NCI-H2196 (cell line): Measurements from ENCODE around the gene LARP1.
"Not testable (repeated sequence)": the region's sequence is repeated elsewhere in the genome, so short reads cannot be mapped to it uniquely, and the experiment has no call there.

Source experiments
- DNase-seq: peaks from one replicate; lab custom pipeline; 2025; ENCODE audit not compliant: unreplicated experiment; lab: John Stamatoyannopoulos, UW

Gene LARP1

GRCh38 chr5:154755361-154756008 lies at the start of gene LARP1:
Gene LARP1, plus strand, starts transcription at chr5:154755377. Its CDS starts 381 bp downstream, at chr5:154755758.
- DNase-seq: no peak

- DNase-seq: no peak
Measured at GRCh38 chr5:154706416-154706815, 48.8 kb upstream of the LARP1 start.

DNA sequence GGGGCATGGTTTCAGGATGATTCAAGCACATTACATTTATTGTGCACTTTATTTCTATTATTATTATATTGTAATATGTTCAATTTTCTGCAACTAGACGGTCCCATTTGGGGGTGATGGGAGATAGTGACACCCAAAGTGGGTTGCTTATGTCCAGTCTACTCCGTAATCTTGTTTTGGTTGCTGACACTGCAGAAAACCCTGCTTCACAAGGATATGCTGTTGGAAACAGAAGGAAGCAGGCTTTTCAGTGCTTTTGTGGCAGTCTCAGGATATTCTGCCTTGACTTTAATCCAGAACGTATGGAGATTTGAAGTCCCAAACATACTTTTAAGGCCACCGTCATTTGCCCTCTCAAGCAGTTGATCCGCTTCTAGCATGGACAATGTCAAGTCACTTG lies 47.5 kb upstream of the LARP1 start:
- no peak for DNase-seq

DNA sequence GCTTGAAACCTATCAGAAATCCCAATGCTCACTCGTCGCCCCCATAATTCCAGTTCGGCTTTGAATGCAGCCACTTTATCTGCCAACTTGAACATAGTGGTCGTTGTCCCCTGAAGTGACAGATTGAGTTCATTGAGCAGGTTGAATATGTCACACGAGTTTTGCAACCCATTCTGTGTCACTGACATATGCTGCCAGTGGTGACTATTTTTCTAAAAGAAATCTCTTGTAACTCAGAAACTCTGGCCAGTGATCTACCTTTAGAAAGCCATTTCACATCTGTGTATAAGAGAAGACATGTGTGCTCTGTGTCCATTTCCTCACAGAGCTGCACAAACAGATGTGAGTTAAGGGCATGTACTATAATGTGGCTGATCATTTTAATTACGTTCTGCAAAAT lies 47.0 kb upstream of the LARP1 start:
- DNase-seq: no peak

GRCh38 chr5:154708846-154709245 lies 46.3 kb upstream of the LARP1 start:
- no peak for DNase-seq

- DNase-seq: no peak
Measured at GRCh38 chr5:154709368-154710305, 45.5 kb upstream of the LARP1 start.

DNA sequence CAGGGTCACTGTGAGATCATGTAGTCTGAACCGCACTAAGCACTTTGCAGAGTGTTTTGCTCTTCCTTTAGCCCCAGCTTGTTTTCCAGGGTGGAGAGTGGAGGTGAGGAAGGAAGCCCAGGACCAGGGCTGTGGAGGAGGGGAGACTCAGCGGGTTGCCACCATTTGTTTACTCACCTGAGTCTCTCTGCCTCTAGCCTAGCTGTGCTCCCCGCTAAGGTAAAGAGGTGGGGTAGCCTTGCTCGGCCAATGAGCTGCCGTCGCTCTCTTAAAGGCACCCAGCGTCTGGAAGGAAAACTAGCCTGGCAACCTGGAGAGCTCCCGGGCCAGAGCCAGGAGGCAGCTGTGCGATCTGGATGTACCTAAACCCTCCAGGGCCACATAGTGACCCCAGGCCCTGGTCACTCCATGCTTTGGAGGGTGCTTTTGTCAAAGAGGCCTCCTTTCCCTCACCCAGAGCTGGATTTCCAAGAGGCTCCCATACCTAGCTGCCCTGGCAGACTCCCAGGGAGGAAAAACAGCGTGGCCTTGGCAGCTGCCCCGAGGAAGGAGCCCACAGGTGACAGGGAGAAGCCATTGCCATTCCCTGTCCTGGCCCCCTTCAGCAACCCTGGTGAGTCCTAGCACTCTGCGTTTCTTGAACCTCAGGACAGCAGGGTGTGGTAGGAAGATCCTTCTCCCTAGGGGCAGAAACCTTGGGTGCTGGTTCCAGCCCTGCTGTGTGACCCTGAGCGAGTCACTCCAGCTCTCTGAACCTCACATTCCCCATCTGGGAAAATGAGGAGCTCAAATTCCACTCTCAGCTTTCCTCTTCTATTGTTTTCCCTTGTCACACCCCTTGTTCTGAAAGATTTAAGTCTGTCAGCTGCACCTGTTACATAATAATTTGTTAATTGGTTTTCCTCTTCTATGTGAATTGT lies 42.4 kb upstream of the LARP1 start:
- peak; percentile 82 for DNase-seq

DNA sequence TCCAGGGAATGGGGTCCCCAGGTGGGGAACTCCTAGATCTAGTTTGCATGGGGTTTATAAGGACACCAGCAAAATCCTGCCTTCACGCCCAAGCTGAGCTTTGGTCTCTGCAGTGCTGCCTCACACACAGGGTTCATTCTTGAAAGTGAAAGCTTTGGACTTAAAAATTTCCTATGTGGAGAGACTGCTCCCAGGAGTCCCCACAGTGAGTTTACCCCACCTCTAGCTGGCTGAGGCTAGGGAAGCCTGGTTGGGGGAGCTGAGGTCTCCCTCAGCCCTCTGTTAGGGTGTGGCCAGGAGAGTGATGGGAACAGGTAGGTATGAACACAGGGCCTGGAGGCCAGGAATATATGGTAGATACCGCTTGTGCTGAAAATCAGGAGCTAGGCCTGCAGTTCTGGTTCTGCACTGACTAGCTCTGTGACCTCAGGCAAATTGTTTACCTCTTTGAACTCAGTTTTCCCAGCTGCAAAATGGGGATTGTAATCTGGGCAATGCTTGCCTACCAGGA lies 41.5 kb upstream of the LARP1 start:
- no peak for DNase-seq

- DNase-seq: peak; percentile 29
Measured at GRCh38 chr5:154714266-154714986, 40.8 kb upstream of the LARP1 start.

- DNase-seq: no peak
Measured at GRCh38 chr5:154721481-154722058, 33.6 kb upstream of the LARP1 start.

DNA sequence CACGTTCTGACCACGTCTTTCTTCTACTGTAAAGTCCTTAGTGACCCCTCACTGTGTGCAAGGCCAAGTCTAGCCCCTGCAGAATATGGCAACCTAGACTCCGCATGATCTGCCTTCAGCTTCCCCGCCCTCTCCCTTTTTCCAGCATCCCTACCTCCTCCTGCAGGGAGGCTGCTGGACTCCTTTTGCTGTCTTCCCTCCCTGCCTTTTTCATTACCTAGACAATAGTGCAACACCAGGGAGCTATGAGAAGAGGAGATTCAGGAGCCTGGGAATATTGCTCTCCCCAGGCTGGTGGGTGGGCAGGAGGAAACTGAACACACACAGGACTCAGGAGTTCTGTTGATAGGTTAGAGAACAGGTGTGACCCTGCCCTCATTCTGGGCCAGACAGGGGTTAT lies 33.1 kb upstream of the LARP1 start:
- no peak for DNase-seq

DNA sequence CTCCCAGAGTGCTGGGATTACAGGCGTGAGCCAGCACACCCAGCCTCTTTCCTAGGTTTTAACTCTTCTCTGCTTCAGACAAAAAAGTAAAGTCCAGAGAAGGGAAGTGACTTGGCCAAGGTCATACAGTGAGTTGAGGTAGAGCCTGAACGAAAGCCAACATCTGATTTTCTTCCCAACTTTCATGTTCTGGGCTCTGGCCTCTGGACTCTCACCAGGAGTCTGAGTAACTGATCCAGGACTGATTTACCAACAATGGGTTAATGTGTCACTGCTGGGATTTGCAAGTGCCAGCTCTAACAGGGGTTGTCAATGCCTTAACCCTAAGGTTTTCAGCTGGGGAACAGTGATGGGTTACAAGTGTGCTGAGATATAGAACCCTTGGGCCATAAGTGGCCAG lies 32.2 kb upstream of the LARP1 start:
- no peak for DNase-seq

DNA sequence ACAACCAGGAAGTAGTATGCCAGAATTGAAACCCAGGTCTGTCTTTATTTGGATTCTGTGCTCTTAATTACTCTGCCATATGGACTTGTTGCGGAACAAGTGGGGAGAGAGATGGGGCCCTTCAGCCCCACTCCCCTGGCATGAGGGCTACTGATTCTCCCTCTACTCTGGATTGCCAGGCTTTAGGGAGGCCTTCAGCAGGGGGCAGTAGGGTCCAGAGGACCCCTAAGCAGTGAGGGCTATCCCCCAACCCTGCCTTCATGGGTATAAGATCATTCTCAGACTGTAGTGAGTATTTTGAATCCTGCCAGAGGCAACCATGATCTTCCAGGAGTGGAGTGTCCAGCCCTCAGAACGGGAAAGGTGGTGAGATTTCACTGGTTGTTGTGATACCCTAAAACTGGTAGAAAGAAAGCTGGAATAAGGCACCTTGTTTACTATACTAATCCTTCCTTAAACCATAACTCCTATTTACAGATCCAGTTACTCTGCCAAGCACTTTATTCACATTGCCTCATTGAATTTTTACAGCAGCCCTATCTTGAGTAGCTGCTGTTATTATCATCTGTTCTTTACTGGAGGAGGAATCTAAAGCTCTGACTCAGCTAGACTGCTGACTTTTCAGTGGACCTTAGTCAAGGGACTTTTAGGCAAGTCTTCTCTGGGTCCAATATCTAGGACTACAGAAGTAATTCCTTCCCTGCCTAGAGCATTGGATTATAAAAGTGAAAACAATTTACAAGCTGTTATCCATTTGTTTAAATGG lies 31.3 kb upstream of the LARP1 start:
- DNase-seq: no peak

GRCh38 chr5:154727361-154727760 lies 27.8 kb upstream of the LARP1 start:
- DNase-seq: no peak

DNA sequence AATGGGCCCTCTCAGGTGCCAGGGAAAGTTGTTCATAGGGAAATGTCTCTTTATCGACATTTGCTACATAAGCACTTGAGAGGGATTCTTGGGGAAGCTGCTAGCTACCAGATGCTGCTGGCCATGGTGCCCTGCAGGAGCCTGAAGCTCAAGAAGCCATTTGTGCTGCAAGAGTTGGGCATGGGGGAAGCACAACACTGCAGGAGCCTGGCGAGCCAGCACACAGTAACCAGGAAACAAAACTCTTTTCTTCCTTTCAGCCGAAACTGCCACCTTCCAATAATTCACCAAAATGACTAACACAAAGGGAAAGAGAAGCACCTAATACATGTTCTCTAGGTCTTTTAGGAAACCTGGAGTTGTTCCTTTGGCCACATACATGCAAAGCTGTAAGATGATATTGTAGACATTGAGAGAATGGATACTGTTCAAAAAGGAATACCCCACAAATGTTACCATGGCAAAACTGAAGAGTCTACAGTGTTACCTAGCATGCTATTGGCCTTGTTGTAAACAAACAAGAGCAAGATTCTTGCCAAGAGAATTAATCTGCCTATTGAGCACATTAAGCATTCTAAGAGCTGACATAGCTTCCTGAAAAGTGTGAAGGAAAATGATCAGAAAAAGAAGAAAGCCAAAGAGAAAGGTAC lies 26.1 kb upstream of the LARP1 start:
- peak; percentile 50 for DNase-seq

GRCh38 chr5:154729613-154730012 lies 25.6 kb upstream of the LARP1 start:
- peak; percentile 32 for DNase-seq

DNA sequence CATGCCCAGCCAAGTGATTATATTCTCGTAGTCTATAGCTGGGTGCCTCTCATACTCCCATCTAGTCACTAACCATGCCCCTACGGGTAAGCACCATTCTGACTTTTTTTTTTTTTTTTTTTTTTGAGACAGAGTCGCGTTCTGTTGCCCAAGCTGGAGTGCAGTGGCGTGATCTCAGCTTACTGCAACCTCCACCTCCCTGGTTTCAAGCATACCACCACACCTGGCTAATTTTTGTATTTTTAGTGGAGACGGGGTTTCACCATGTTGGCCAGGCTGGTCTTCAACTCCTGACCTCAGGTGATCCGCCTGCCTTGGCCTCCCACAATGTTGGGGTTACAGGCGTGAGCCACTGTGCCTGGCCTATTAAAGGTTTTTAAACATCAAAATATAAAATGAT lies 24.4 kb upstream of the LARP1 start:
- DNase-seq: not testable (repeated sequence)

DNA sequence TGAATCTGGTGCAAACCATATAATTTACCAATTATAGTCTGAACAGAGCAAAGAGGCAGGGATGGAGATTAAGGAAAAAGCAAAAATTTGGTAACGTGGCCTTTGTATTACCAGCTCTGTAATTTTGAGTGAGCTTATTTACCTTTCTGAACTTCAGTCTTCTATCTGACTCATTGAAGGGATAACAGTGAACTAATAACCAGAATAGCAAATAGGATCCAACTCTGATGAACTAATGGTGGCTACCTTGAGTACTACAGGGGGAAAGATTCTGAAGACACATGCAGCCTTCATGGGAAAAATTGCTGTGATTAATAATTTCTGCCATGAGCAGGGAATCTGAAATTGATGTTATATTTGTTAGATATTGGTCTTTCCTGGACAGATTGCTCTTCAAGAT lies 23.0 kb upstream of the LARP1 start:
- DNase-seq: no peak
